ENCODE results near the gene CPT1C.

DNA sequence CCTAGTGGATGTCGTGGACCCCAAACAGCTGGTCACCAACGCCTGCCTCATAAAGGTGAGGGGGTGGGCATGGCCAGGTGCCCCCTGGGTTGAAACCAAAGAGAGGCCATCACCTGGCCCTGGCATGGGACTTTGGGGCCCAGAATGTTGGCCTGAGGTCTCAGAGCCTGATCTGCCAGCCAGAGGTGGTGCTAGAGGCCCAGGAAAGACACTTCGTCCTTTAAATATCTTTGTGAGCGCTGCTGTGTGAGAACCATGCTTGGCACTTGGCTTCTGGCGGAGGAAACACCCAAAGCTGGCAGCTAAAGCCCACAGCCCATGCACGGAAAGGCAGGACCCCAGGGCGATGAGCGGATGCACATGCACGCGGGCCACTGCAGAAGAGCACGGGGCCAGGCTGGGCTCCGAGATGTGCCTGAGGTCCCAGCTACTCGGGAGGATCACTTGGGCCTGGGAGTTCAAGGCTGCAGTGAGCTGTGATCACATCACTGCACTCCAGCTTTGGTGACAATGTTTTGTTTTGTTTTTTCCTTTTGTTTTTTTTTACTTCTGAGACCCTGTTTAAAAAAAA lies 5.8 kb upstream of the CPT1C start:
- TF ChIP-seq, protein P1, sequence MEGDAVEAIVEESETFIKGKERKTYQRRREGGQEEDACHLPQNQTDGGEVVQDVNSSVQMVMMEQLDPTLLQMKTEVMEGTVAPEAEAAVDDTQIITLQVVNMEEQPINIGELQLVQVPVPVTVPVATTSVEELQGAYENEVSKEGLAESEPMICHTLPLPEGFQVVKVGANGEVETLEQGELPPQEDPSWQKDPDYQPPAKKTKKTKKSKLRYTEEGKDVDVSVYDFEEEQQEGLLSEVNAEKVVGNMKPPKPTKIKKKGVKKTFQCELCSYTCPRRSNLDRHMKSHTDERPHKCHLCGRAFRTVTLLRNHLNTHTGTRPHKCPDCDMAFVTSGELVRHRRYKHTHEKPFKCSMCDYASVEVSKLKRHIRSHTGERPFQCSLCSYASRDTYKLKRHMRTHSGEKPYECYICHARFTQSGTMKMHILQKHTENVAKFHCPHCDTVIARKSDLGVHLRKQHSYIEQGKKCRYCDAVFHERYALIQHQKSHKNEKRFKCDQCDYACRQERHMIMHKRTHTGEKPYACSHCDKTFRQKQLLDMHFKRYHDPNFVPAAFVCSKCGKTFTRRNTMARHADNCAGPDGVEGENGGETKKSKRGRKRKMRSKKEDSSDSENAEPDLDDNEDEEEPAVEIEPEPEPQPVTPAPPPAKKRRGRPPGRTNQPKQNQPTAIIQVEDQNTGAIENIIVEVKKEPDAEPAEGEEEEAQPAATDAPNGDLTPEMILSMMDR (IDR thresholded peaks at IDR 0.05): no peak
- TF ChIP-seq POLR2A (IDR thresholded peaks at IDR 0.05): no peak

All from lower leg skin (tissue), 3 donors.